GM19043 (cell line): ENCODE results near the gene PIGB.
"Not testable (repeated sequence)": the region's sequence is repeated elsewhere in the genome, so short reads cannot be mapped to it uniquely, and the experiment has no call there.

ENCODE experiments used
- ATAC-seq: cut with Tn5 transposase; IDR thresholded peaks from one replicate; pipeline ENCODE4 v1.9.1; 2021; ENCODE audit warnings: low read depth; ENCODE audit not compliant: unreplicated experiment

PIGB gene

DNA sequence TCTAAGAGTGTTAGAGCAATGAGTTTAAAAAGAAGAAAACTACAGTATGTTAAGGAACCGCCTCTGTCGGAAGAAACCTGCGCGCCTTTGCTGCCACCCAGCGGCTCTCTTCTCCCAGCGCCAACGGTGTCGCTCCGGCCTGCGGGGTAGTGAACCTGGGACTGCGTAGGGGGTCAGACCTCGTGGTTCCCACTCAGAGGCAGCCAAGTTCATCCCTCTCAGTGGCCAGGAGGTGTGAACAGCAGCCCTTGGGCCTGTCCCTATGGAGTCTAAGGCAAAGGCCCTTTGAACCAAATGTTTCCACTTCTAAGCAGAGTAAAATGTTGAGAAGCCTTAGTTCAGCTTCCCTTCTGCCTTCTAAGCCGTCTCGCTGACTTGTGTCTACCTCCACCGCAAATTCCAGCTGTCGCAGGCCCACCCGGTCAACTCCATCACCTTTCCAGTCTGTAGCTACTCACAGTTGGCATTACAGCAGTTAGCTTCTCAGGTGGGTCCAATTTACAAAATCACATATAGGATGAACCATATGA lies 28.4 kb upstream of the PIGB start:
- peak; percentile 64 for ATAC-seq

DNA sequence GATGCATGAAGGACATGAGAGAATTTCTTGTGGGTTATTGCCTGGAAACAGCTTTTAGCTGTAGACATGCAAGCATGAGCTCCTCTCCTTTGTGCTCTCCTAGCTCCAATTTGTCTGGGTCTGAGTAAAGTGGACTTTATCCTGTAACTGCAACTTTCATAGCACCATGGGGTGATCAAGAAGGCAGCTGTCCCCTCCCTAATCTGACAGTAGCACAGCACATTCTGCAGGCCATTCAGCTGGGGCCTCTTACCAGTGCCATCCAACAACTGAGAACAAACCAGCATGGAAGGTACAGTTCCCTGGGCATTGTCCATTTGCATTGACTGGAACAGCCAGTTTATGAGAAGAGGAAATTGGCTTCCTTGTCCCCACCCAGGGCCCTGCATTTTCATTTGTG lies 21.7 kb upstream of the PIGB start:
- ATAC-seq = no peak

DNA sequence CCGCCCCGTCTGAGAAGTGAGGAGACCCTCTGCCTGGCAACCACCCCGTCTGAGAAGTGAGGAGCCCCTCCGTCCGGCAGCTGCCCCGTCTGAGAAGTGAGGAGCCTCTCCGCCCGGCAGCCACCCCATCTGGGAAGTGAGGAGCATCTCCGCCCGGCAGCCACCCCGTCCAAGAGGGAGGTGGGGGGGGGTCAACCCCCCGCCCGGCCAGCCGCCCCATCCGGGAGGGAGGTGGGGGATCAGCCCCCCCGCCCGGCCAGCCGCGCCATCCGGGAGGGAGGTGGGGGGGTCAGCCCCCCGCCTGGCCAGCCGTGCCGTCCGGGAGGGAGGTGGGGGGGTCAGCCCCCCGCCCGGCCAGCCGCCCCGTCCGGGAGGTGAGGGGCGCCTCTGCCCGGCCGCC lies 16.2 kb upstream of the PIGB start:
- ATAC-seq = not testable (repeated sequence)

DNA sequence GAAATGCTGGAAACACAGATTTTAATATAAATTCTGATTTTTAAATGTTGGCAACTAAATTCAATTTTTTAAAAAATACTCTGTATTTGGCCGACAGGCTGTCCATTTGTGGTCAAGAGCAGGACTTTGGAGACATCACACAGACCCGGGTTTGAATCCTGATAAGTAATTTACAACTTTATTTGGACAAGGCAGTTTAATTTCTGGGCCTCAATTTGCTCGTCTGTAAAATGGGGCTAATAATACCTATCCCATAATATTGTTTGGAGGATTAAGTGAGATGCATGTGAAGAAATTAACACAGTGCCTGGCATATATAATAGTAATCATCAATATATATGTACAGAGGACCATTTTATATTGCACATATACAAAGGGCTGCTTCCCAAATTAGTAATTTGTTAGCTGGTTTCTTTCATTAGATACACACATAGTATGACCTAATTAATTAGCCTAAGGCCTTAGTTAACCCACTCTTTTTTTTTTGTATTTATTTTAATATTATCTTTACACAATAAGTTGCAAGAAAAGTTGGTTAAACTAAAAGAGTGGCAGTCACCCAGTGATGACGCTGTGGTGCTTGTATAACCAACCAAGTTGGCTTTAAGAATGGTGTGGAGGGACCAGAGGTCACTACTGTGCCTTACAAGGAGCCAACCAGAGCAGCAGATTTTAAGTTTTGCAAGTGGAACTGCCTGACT lies 665 bp downstream of the PIGB start:
- ATAC-seq = peak; percentile 39

DNA sequence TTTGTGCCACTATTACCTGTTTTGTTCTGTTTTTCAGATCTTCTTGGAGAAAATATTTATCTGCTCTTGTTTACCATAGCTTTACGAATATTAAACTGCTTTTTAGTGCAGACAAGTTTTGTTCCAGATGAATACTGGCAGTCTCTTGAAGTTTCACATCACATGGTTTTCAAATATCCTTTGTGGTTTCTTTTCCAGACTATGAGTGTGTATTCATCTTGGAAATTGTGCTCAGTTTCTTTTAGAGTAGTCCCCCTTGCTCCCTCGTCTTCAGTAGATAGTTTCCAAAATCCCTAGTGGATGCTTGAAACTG lies 1.2 kb downstream of the PIGB start:
- ATAC-seq = no peak

DNA sequence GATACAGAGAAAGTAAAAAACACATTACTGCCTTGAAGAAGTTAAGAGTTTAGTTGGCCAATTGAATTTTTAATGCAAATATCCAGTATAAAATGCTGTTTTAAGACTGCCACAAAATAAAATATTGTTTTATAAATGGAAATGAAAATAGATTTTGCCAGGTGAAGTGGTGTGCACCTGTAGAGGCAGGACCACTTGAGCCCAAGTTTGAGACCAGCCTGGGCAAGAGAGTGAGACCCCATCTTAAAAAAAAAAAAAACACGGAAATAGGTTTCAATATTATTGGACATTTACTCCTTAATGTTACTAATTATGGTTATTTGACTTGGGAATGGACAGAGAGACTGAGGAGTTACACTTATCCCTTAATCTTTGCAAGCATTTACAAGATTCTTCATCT lies 1.9 kb downstream of the PIGB start:
- no peak for ATAC-seq

DNA sequence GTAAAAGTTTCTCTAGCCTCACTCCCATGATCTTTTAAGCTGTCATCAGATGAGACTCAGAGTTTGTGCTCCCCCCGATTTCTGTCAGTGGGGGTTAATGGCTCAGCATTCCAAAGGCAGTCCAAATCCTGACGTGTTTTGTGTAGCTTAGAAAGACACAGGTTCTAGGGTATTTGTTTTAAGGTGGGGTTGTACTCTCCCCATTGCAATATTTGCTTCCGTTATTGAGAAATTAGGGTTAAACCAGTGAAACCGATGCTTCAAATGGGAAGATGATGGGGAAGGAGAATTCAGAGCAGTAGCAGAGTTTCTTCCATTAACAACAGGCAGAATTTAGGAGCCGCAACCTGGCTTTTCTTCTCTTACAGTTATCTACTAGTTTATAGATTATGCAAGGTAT lies 3.4 kb downstream of the PIGB start:
- no peak for ATAC-seq

DNA sequence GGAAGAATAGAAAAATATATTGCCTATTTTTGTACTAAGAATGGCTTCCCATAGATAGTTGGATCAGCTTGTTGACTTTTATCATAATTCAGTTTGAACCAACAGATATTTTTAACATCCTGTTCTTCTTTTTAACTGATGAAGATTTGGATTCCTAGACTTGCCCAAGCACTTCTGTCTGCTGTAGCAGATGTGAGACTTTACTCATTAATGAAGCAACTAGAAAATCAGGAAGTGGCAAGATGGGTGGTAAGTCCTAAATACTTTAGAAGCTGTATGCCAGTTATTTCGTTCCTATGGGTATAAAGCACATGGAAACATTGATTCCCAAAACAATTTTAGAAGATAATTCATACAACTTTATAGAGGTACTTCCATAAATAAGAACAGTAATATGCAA lies 8.4 kb downstream of the PIGB start:
- ATAC-seq = no peak

DNA sequence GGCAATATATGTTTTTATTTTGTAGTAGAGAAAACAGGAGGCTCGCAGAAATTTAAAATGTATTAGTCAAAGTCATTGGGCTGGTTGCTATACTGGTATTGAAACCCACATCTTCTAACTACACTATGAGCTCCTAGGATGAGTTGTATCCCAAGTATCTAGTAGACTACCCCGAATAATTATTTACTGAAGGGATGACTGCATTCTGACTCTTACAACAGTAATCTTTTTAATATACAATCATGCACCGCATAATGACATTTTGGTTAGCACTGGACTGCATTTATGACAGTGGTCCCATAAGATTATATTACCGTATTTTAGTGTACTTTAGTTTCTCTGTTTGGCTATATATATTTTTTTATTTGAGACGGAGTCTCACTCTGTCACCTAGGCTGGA lies 15.3 kb downstream of the PIGB start:
- ATAC-seq = no peak

DNA sequence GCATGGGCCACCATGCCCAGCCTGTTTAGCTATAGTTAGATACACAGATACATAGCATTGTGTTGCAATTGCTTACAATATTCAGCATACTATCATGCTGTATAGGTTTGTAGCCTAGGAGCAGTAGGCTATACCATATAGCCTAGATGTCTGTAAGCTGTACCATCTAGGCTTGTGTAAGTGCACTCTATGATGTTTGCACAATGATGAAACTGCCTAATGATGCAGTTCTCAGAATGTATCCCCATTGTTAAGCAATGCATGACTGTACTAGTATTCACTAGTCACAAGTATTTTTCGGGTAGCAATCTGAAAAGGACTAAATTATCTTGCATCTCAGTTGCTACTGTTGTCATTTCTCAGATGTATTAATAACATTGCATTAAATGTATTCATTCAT lies 16.0 kb downstream of the PIGB start:
- no peak for ATAC-seq

DNA sequence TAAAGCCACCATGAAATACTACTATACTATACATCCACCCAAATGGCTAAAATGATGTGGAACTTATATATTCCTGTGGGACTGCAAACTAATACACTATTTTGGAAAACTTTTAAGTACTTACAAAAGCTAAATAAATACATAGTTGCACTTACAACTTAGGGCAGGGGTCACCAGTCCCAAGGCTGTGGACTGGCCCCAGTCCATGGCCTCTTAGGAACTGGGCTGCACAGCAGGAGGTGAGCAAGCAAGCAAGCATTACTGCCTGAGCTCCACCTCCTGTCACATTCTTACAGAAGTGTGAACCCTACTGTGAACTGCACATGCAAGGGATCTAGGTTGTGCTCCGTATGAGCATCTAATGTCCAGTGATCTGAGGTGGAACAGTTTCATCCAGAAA lies 18.1 kb downstream of the PIGB start:
- ATAC-seq = no peak

DNA sequence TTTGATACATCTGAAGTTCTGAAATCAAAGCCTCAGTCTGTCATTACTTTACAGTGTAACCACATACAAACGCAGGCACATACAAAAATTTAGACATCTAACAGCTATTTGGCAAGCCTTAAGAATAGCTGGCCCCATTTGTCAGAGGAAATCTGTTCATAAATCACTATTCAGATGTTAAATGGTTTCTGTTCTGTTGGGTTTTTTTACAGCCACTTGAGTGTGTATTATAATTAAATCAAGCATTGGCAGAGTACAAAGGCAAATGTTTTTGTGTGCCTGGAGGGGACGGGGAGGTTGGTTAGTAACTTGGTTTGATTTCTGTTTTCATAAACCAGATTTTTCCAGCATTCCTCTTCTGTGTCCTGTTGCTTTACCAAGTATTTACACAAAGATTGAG lies 24.1 kb downstream of the PIGB start:
- no peak for ATAC-seq

DNA sequence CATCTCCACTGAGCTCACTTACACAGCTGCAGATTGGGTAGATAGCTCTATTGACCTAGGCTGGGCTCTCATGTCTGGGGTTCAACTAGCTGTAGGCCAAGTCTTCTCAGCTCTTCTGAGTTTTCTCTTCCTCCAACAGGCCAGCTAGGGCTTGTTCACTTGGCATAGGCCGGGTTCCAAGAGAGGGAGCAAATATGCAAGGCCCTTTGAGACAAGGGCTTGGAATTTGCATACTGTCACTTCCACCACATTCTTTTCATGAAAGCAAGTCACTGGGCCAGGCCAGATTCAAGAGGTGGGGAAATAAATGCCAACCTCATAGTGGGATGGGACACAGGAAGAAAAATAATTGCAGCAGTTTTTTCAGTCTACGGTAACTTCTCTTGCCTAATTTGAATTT lies 25.2 kb downstream of the PIGB start:
- no peak for ATAC-seq

DNA sequence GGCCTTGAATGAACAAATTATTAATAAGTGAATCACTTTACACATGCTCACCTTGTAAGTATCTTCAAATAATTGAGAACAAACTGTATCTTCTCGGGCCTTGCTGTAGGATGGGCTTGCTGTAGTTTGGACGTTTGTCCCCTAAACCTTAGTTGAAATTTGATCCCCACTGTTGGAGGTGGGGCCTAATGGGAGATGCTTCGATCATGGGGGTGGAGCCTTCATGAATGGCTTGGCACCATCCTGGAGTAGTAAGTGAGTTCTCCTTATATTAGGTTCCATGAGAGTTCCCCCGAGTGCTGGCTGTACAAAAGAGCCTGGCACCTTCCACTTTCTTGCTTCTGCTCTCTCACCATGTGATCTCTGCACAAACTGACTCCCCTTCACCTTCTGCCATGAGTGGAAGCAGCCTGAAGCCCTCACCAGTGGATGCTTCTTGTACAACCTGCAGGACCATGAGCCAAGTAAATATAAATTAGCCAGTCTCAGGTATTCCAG lies 29.3 kb downstream of the PIGB start:
- no peak for ATAC-seq

DNA sequence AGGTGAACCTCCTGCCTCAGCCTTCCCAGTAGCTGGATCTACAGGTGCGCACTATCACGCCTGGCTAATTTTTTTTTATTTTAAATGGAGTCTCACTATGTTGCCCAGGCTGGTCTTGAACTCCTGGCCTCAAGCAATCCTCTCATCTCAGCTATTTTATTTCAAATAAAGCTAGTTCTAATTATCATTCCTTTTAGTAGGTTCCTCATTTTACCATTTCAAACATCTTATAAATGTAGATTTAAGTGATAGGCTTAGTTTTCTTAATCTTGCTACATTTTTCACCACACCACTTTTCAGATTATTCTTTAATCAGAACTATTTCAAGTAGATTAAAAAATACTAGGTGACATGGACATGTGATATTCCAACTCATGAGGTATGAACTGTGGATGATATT lies 30.3 kb downstream of the PIGB start:
- no peak for ATAC-seq

DNA sequence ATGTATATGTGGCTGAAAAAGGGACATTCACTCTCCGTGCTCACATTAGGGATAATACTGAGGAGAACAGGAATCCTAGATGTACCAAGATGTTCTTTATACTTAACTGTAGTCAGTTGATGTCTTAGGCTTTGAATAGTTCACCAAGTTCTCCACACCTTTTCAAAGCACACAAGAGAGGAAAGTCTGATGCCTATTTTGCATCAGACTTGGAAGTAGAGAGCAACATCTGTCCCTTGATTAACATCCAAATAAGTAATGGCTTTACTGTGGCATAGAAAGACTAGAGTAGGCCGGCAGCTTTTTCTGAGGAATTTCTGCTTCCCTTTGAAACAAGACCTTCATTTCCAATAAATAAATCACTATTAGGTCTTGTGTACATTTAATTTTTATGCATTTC lies 34.0 kb downstream of the PIGB start:
- no peak for ATAC-seq

DNA sequence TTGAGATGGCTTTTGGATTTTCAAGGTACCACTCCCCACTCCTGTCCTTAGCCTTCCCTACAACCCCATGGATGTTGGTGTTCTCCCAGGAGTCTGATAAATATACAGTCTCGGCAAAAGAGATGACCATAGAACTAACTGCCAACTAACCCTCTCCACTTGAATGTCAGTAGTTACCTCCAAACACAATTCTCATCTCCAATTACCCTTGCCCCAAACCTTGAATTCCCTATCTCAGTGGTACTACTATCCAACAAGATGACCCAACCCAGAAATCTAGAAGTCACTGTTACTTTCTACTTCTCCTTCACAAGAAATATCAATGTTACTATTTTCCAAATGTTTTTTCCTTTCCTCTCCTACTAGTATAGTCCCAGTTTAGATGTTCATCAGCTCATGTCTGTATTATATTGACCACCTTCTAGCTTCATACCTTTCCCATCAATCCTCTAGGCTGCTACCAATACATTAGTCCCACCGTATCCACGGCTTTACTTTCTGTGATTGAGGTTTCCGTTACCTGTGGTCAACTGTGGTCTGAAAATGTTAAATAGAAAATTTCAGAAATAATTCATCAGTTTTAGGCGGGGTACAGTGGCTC lies 38.1 kb downstream of the PIGB start:
- ATAC-seq = no peak

DNA sequence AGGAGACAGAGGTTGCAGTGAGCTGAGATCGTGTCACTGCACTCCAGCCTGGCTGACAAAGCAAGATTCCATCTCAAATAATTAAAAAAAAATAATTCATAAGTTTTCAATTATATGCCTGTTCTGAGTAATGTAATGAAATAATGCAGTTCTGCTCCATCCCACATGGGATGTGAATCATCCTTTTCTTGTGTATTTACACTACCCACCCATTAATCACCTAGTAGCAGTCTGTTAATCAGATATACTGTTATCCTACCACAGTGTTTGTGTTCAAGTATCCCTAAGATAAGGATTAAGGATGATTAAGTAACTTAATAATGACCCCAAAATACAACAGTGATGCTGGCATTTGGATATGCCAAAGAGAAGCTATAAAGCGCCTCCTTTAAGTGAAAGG lies 38.8 kb downstream of the PIGB start:
- ATAC-seq = no peak

DNA sequence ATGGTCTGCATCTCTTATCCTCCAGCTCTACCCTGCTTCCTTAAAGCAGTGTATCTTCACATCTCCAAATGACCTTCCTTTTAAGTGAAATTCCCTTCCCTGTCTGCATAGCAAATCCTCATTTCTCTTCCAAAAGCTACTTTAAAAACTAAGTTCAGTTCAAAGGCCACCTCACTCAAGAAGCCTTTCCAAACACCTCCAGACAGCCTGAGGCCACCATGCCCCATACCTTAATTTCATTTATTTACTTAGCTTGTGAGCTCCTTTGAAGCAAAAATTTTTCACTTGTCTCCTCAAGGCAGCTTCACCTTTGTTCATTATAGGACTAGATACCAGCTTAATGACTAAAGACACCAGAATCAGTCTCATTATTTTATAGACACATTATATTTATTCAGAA lies 39.4 kb downstream of the PIGB start:
- no peak for ATAC-seq

DNA sequence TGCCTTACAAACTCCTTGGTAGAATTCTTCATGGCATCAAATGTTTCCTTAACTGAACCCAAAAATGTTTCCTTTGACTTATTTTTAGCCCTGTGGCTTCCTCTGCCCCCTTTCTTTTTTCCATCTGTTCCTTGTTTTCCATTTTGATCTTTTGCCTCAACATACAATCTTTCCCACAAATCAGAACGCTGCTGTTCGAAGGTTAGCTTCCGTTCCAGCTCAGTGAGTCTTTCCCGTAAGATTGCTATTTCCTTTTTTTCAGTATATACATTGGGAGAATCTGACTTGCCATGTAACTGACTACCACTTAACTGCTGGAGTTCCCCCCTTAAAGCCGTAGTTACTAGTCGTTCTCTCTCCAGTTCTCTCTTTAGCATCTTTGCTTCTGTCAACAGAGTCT lies 41.2 kb downstream of the PIGB start:
- ATAC-seq = no peak

DNA sequence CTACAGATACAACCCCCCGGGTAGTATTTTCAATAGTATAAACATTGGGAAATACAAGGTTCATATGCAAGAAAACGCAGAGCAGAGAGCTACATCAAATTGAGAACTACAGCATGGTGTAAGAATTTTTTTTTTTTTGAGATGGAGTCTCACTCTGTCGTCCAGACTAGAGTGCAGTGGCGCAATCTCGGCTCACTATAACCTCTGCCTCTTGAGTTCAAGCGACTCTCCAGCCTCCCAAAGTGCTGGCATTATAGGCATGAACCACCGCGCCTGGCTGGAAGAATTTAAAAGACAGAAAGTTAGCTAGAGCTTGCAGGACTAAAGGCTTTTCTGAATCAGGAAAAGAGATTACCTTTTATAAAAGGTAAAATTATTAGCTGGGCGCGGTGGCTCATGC lies 42.0 kb downstream of the PIGB start:
- no peak for ATAC-seq

DNA sequence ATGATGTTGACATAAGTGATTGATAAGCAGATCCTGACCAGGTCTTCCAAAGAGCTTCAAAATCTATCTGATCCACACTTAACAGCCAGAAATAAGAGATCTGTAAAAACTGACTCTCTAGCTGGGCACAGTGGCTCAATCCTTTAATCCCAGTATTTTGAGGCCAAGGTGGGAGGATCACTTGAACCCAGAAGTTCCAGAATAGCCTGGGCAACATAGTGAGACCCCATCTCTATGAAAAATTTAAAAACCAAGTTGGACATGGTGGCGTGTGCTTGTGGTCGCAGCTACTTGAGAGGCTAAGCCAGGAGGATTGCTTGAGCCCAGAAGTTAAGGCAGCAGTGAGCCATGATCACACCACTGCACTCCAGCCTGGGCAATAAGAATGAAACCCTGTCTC lies 43.6 kb downstream of the PIGB start:
- ATAC-seq = no peak

DNA sequence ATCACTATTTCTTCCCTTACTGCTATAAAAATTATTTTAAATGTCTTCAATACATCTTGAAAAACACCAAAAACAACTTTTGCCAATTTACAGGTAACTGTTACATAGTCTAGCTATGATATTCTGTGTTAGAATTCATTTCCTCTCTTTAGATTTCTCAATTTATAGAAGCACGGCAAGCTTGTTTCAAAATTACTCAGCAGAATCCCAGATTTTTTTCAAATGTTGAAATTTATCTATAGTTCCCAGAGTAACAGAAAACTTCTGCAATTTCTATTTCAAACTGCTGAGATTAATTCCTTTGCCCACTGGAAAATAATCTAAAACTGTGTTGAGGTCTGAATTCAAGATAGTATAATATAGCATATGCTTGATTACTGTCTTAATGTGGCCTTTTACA lies 48.0 kb downstream of the PIGB start:
- ATAC-seq = no peak
